ENCODE data around the gene RNF13.
"Not testable (repeated sequence)": the region's sequence is repeated elsewhere in the genome, so short reads cannot be mapped to it uniquely, and the experiment has no call there.

Gene RNF13

GRCh38 chr3:149801195-149801594 is 11.8 kb upstream of the RNF13 start:
- no peak for DNase-seq (ENCODE audit: low spot score)

- DNase-seq (ENCODE audit: low spot score): no peak
Measured at GRCh38 chr3:149801639-149802038, 11.4 kb upstream of the RNF13 start.

GRCh38 chr3:149806171-149806778 is 6.7 kb upstream of the RNF13 start:
- DNase-seq (ENCODE audit: low spot score): no peak

GRCh38 chr3:149808209-149808829 is 4.7 kb upstream of the RNF13 start:
- DNase-seq (ENCODE audit: low spot score): peak; percentile 31

- DNase-seq (ENCODE audit: low spot score): no peak
Measured at GRCh38 chr3:149809699-149810098, 3.3 kb upstream of the RNF13 start.

- no peak for DNase-seq (ENCODE audit: low spot score)
Measured at GRCh38 chr3:149810846-149811245, 2.2 kb upstream of the RNF13 start.

GRCh38 chr3:149812165-149812605 is 830 bp upstream of the RNF13 start:
- no peak for DNase-seq (ENCODE audit: low spot score)

GRCh38 chr3:149813367-149814281 is 609 bp downstream of the RNF13 start:
- DNase-seq (ENCODE audit: low spot score): no peak

- DNase-seq (ENCODE audit: low spot score): no peak
Measured at GRCh38 chr3:149815321-149815720, 2.3 kb downstream of the RNF13 start.

- no peak for DNase-seq (ENCODE audit: low spot score)
Measured at GRCh38 chr3:149815728-149816127, 2.7 kb downstream of the RNF13 start.

GRCh38 chr3:149816311-149816710 is 3.3 kb downstream of the RNF13 start:
- no peak for DNase-seq (ENCODE audit: low spot score)

GRCh38 chr3:149816986-149817385 is 4.0 kb downstream of the RNF13 start:
- DNase-seq (ENCODE audit: low spot score): no peak

GRCh38 chr3:149819432-149819831 is 6.4 kb downstream of the RNF13 start:
- DNase-seq (ENCODE audit: low spot score): no peak

GRCh38 chr3:149820183-149820582 is 7.2 kb downstream of the RNF13 start:
- DNase-seq (ENCODE audit: low spot score): no peak

GRCh38 chr3:149826636-149827035 is 13.6 kb downstream of the RNF13 start:
- no peak for DNase-seq (ENCODE audit: low spot score)

GRCh38 chr3:149828390-149828789 is 15.4 kb downstream of the RNF13 start:
- DNase-seq (ENCODE audit: low spot score): no peak

GRCh38 chr3:149829631-149830030 is 16.6 kb downstream of the RNF13 start:
- DNase-seq (ENCODE audit: low spot score): not testable (repeated sequence)

- DNase-seq (ENCODE audit: low spot score): no peak
Measured at GRCh38 chr3:149830902-149831301, 17.9 kb downstream of the RNF13 start.

GRCh38 chr3:149831321-149831720 is 18.3 kb downstream of the RNF13 start:
- no peak for DNase-seq (ENCODE audit: low spot score)

- DNase-seq (ENCODE audit: low spot score): no peak
Measured at GRCh38 chr3:149832086-149832485, 19.1 kb downstream of the RNF13 start.

- DNase-seq (ENCODE audit: low spot score): no peak
Measured at GRCh38 chr3:149833241-149833640, 20.2 kb downstream of the RNF13 start.

GRCh38 chr3:149838491-149838890 is 25.5 kb downstream of the RNF13 start:
- DNase-seq (ENCODE audit: low spot score): not testable (repeated sequence)

- DNase-seq (ENCODE audit: low spot score): not testable (repeated sequence)
Measured at GRCh38 chr3:149839469-149839868, 26.5 kb downstream of the RNF13 start.
